Mesenchymal stem cell (in vitro differentiated cells and primary cell): ENCODE measurements around the gene FAM78A.

Experiments
- DNase-seq: peaks from one replicate; pipeline ENCODE4 v3.0.0-alpha.2; 2013
- H2AFZ ChIP-seq: one replicate; pipeline ENCODE4 v1.6.1; 2013; ENCODE audit warnings: low read depth, mild to moderate bottlenecking, control low read depth, inconsistent platforms, low read length, moderate library complexity
- H2AK5ac ChIP-seq: 2 replicates; pipeline ENCODE4 v1.6.1; 2013; ENCODE audit warnings: low read length, moderate library complexity, mild to moderate bottlenecking, inconsistent platforms; ENCODE audit not compliant: severe bottlenecking
- H2BK120ac ChIP-seq: one replicate; pipeline ENCODE4 v1.6.1; 2013; ENCODE audit warnings: low read depth, mild to moderate bottlenecking, inconsistent platforms, low read length, moderate library complexity
- H2BK12ac ChIP-seq, 2 experiments: one replicate each; pipeline ENCODE4 v1.6.1; 2013; ENCODE audit warnings: inconsistent platforms in 2 of 2, low read length in 2 of 2, mild to moderate bottlenecking in 2 of 2, moderate library complexity in 2 of 2, control low read depth in 1 of 2
- H2BK15ac ChIP-seq: one replicate; pipeline ENCODE4 v1.6.1; 2013; ENCODE audit warnings: mild to moderate bottlenecking, low read depth, inconsistent platforms; ENCODE audit not compliant: poor library complexity, severe bottlenecking
- H2BK5ac ChIP-seq: 2 replicates; pipeline ENCODE4 v1.6.1; 2013; ENCODE audit warnings: low read depth, mild to moderate bottlenecking, low read length, control low read depth, inconsistent platforms; ENCODE audit not compliant: poor library complexity, severe bottlenecking
- H3K14ac ChIP-seq, 2 experiments: one replicate each; pipeline ENCODE4 v1.6.1; 2013; ENCODE audit warnings: inconsistent platforms in 2 of 2, low read length in 2 of 2, control low read depth in 1 of 2, mild to moderate bottlenecking in 1 of 2, moderate library complexity in 1 of 2
- H3K18ac ChIP-seq, 2 experiments: one replicate each; pipeline ENCODE4 v1.6.1; 2013; ENCODE audit warnings: inconsistent platforms in 2 of 2, low read length in 2 of 2, control low read depth in 1 of 2, low read depth in 1 of 2, mild to moderate bottlenecking in 1 of 2
- H3K23ac ChIP-seq, 2 experiments: one replicate each; pipeline ENCODE4 v1.6.1; 2013; ENCODE audit warnings: inconsistent platforms in 2 of 2, low read length in 2 of 2, mild to moderate bottlenecking in 2 of 2, moderate library complexity in 2 of 2, control low read depth in 1 of 2
- H3K27ac ChIP-seq: 2 replicates; pipeline ENCODE4 v1.5.1; 2013; ENCODE audit warnings: mild to moderate bottlenecking, moderate library complexity, low read length, control low read depth, inconsistent platforms; ENCODE audit not compliant: poor library complexity, severe bottlenecking
- H3K27me3 ChIP-seq, 2 experiments: 2 replicates each; pipeline versions ENCODE4 v1.6.1 to v1.7.0; 2013; ENCODE audit warnings: low read length in 2 of 2, mild to moderate bottlenecking in 2 of 2, moderate library complexity in 2 of 2, control low read depth in 1 of 2, inconsistent platforms in 1 of 2; ENCODE audit not compliant: control insufficient read depth in 1 of 2, insufficient read depth in 1 of 2
- H3K36me3 ChIP-seq, 2 experiments: 2 replicates each; pipeline versions ENCODE4 v1.6.1 to v1.7.0; 2013; ENCODE audit warnings: low read length in 2 of 2, control low read depth in 1 of 2, inconsistent platforms in 1 of 2, low read depth in 1 of 2, mild to moderate bottlenecking in 1 of 2; ENCODE audit not compliant: insufficient read depth in 2 of 2, control insufficient read depth in 1 of 2
- H3K4ac ChIP-seq, 2 experiments: one replicate each; pipeline ENCODE4 v1.6.1; 2013; ENCODE audit warnings: inconsistent platforms in 2 of 2, low read length in 2 of 2, mild to moderate bottlenecking in 2 of 2, moderate library complexity in 2 of 2, control low read depth in 1 of 2, low read depth in 1 of 2
- H3K4me1 ChIP-seq: 2 replicates; pipeline ENCODE4 v1.6.1; 2013; ENCODE audit warnings: low read depth, low read length, control low read depth; ENCODE audit not compliant: control insufficient read depth, insufficient read depth
- H3K4me2 ChIP-seq: 2 replicates; pipeline ENCODE4 v1.6.1; 2013; ENCODE audit warnings: low read length, mild to moderate bottlenecking, inconsistent platforms; ENCODE audit not compliant: poor library complexity, severe bottlenecking
- H3K4me3 ChIP-seq, 2 experiments: 2 replicates each; pipeline versions ENCODE4 v1.5.1 to v1.7.0; 2013; ENCODE audit warnings: low read length in 2 of 2, mild to moderate bottlenecking in 2 of 2, control low read depth in 1 of 2, low read depth in 1 of 2; ENCODE audit not compliant: insufficient read depth in 1 of 2
- H3K79me1 ChIP-seq: replicated peaks from 2 replicates; pipeline ENCODE4 v1.6.1; 2013; ENCODE audit warnings: mild to moderate bottlenecking, control low read depth, low read length, inconsistent platforms; ENCODE audit not compliant: poor library complexity, severe bottlenecking
- H3K9ac ChIP-seq: 2 replicates; pipeline ENCODE4 v1.7.0; 2013; ENCODE audit warnings: mild to moderate bottlenecking, low read length, moderate library complexity
- H3K9me3 ChIP-seq: 2 replicates; pipeline ENCODE4 v1.7.0; 2013; ENCODE audit warnings: mild to moderate bottlenecking, low read length; ENCODE audit not compliant: control insufficient read depth
- H4K8ac ChIP-seq: one replicate; pipeline ENCODE4 v1.6.1; 2013; ENCODE audit warnings: inconsistent platforms, mild to moderate bottlenecking, low read length, moderate library complexity
- H4K91ac ChIP-seq: one replicate; pipeline ENCODE4 v1.6.1; 2013; ENCODE audit warnings: mild to moderate bottlenecking, low read length, inconsistent platforms
- WGBS: methylation state at CpG from one replicate; pipeline ENCODE4 v1.1.7; 2013; ENCODE audit warnings: mixed read lengths; 5-methylcytosine and 5-hydroxymethylcytosine counted together

FAM78A gene

GRCh38 chr9:131290036-131290766 lies 13.9 kb upstream of the FAM78A start:
- no peak overlapping the region for H2BK120ac ChIP-seq
- peaks cover 5% of the 10 kb centered on the region for H3K4me1 ChIP-seq
- peak overlapping the region in 1 of 2 experiments; percentile 81 for H3K4me3 ChIP-seq
- H3K14ac ChIP-seq: no peak overlapping the region
- no peak overlapping the region for H3K23ac ChIP-seq
- H3K9me3 ChIP-seq: no peaks in the 10 kb centered on the region
- H3K27me3 ChIP-seq: peaks cover 0 to 4% of the 10 kb centered on the region in 2 experiments
- H3K18ac ChIP-seq: no peak overlapping the region
- H4K8ac ChIP-seq: peak overlapping the region; percentile 45
- H2BK5ac ChIP-seq: no peak overlapping the region
- 91% methylated on average over 34 of the region's 34 CpGs for WGBS
- no peak overlapping the region for H3K4ac ChIP-seq
- peak overlapping the region; percentile 92 for H3K9ac ChIP-seq
- peak overlapping the region; percentile 15 for H2BK15ac ChIP-seq
- H2BK12ac ChIP-seq: no peak overlapping the region
- H3K4me2 ChIP-seq: no peak overlapping the region
- peaks cover 0 to 27% of the 10 kb centered on the region in 2 experiments for H3K36me3 ChIP-seq
- DNase-seq: no peak
- no peak overlapping the region for H2AK5ac ChIP-seq
- peak overlapping the region; percentile 29 for H4K91ac ChIP-seq
- H2AFZ ChIP-seq: no peak overlapping the region
- H3K79me1 ChIP-seq: no peaks in the 10 kb centered on the region
- no peak overlapping the region for H3K27ac ChIP-seq

DNA sequence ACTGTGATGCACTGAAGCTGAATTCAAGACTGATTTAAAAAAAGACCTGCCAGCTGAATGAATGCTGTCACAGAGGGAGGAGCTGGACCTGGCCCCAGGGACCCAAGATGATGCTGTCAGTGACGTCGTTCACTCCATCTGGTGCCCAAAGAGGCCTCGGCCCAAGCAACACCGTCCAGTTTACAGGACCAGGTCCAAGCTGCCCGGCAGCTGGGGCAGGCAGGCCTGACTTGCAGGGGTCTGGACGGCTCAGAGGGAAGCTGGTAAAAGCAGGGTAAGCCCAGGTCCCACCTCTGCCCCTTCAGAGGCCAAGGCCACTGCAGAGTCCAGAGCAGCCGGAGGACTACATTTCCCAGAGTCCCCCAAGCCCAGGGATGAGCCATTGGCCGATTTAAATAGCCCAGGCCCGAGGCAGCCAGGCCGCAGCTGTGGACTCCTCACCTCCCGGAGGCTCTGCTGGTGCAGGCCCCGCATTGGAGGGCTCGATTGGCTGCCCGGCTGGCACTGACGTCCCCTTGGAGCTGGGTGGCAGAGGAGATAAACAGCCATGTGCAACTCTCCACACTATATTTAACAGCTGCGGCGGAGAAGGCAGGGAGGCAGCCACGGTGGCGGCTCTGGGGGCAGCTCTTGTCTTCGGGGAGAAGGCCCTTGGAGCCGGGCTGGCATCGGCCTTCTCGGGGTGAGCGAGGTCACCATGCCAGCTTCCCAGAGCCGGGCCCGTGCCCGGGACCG lies 13.2 kb upstream of the FAM78A start, which contains the start of gene PLPP7:
TSS of gene PLPP7 (plus strand) at position 423 of the 735 bp plus-strand sequence. CDS start at position 698, 275 bp downstream.
- no peak within 1 kb of the TSS for H2AK5ac ChIP-seq
- H3K9ac ChIP-seq: peak within 1 kb of the TSS; percentile 92
- H3K9me3 ChIP-seq: no peaks in the 10 kb centered on the region
- WGBS: 70% methylated on average over 28 of the region's 28 CpGs
- H3K4me1 ChIP-seq: peaks cover 5% of the 10 kb centered on the region
- H3K27ac ChIP-seq: no peak within 1 kb of the TSS
- no peak within 1 kb of the TSS for H2BK120ac ChIP-seq
- peaks cover 0 to 8% of the 10 kb centered on the region in 2 experiments for H3K27me3 ChIP-seq
- H3K14ac ChIP-seq: no peak within 1 kb of the TSS
- no peak within 1 kb of the TSS for H3K4ac ChIP-seq
- peak; percentile 21 for DNase-seq
- H2BK15ac ChIP-seq: peak within 1 kb of the TSS; percentile 65
- H4K8ac ChIP-seq: peak within 1 kb of the TSS; percentile 45
- H3K79me1 ChIP-seq: no peaks in the 10 kb centered on the region
- H2BK12ac ChIP-seq: no peak within 1 kb of the TSS
- no peak within 1 kb of the TSS for H3K4me2 ChIP-seq
- H2BK5ac ChIP-seq: no peak within 1 kb of the TSS
- H2AFZ ChIP-seq: peak within 1 kb of the TSS; percentile 62
- peaks cover 0 to 27% of the 10 kb centered on the region in 2 experiments for H3K36me3 ChIP-seq
- H3K23ac ChIP-seq: no peak within 1 kb of the TSS
- no peak within 1 kb of the TSS for H3K18ac ChIP-seq
- H3K4me3 ChIP-seq: peak within 1 kb of the TSS in 1 of 2 experiments; percentile 81
- H4K91ac ChIP-seq: peak within 1 kb of the TSS; percentile 29

- no peaks in the 10 kb centered on the region for H3K9me3 ChIP-seq
- no peak overlapping the region for H2BK15ac ChIP-seq
- H3K4ac ChIP-seq: no peak overlapping the region
- peaks cover 0 to 15% of the 10 kb centered on the region in 2 experiments for H3K36me3 ChIP-seq
- H3K27me3 ChIP-seq: peaks cover 4 to 19% of the 10 kb centered on the region in 2 experiments
- no peak overlapping the region for H2AK5ac ChIP-seq
- H3K9ac ChIP-seq: no peak overlapping the region
- H3K4me3 ChIP-seq: no peak overlapping the region
- no peak overlapping the region for H3K4me2 ChIP-seq
- no peak overlapping the region for H3K18ac ChIP-seq
- no peak overlapping the region for H3K14ac ChIP-seq
- H2BK5ac ChIP-seq: no peak overlapping the region
- H3K23ac ChIP-seq: no peak overlapping the region
- H4K8ac ChIP-seq: no peak overlapping the region
- no peak overlapping the region for H2AFZ ChIP-seq
- H3K79me1 ChIP-seq: no peaks in the 10 kb centered on the region
- no peak overlapping the region for H4K91ac ChIP-seq
- WGBS: 86% methylated on average over 8 of the region's 9 CpGs
- H2BK120ac ChIP-seq: no peak overlapping the region
- no peak for DNase-seq
- no peak overlapping the region for H3K27ac ChIP-seq
- no peak overlapping the region for H2BK12ac ChIP-seq
- peaks cover 5% of the 10 kb centered on the region for H3K4me1 ChIP-seq
Measured at GRCh38 chr9:131288217-131288616, 11.9 kb upstream of the FAM78A start.

DNA sequence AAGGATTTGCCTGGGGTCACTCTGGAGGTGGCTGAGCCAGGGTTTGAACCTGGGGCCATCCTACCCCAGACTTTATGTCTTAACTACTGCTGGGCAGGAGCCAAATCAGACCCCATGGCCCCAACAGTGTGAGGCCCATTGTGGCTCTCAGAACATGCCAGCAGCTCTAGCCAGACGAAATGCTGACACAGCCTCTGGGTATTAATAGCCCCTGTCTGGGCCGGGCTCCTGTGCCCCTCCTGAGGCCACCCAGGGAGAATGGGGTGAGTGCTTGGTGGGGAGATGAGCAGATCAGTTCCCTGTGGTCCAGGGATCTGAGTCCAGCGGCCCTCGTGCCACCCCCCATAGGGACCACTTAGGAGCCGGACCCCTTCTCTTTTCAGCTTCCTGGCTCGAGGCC lies 11.0 kb upstream of the FAM78A start:
- Histone ChIP-seq H4K8ac (no peak overlapping the region), H3K36me3 (peaks cover 0 to 7% of the 10 kb centered on the region in 2 experiments), H3K27me3 (peaks cover 8 to 23% of the 10 kb centered on the region in 2 experiments), H3K4ac (no peak overlapping the region), H3K27ac (no peak overlapping the region), H4K91ac (no peak overlapping the region), H3K14ac (no peak overlapping the region), H2BK5ac (no peak overlapping the region), H2BK15ac (no peak overlapping the region), H3K18ac (no peak overlapping the region), H3K23ac (no peak overlapping the region), H2AFZ (no peak overlapping the region), H3K9me3 (no peaks in the 10 kb centered on the region), H2BK12ac (no peak overlapping the region), H3K4me3 (no peak overlapping the region), H3K4me2 (no peak overlapping the region), H3K4me1 (peaks cover 13% of the 10 kb centered on the region), H2AK5ac (no peak overlapping the region), H3K79me1 (no peaks in the 10 kb centered on the region), H2BK120ac (no peak overlapping the region), H3K9ac (no peak overlapping the region)
- no peak for DNase-seq
- WGBS: 84% methylated on average over 6 of the region's 6 CpGs
